ENCODE measurements around the gene COMTD1.
A peak's percentile ranks its signal among the peaks of the same experiment; 100 is the strongest.

- peak in 1 of 4 experiments; percentile 5 for TF ChIP-seq CTCF (IDR thresholded peaks at IDR 0.05)
- TF ChIP-seq POLR2A (IDR thresholded peaks at IDR 0.05), result no peak
Observed at GRCh38 chr10:75234683-75235374, 928 bp downstream of the COMTD1 start.

Data from uterus (tissue), 2 donors.